ENCODE measurements around the gene BCORL1. TPM values are rescaled to one million over a fixed set of nuclear protein-coding genes. Genes with fewer than 3 reads are reported as not detected.

Gene BCORL1
- total RNA-seq, 2 experiments from 2014 or later: 1.7 to 5.4 TPM

- no peak for DNase-seq (ENCODE audit: low spot score)
- no peaks in the 10 kb centered on the region for H3K9me2 ChIP-seq (ENCODE audit: insufficient read depth, low read length)
- H3K79me2 ChIP-seq (ENCODE audit: insufficient read depth, low read depth, low read length): no peaks in the 10 kb centered on the region
- H3K36me3 ChIP-seq (ENCODE audit: insufficient read depth, low read length): no peaks in the 10 kb centered on the region
- ChIA-PET CTCF (ENCODE audit: unreplicated experiment) (no interaction called here), POLR2A (no interaction called here)
- no peak for TF ChIP-seq EZH2phosphoT487 (IDR thresholded peaks at IDR 0.05; ENCODE audit: borderline replicate concordance, low read depth, low read length)
- TF ChIP-seq, protein P1, sequence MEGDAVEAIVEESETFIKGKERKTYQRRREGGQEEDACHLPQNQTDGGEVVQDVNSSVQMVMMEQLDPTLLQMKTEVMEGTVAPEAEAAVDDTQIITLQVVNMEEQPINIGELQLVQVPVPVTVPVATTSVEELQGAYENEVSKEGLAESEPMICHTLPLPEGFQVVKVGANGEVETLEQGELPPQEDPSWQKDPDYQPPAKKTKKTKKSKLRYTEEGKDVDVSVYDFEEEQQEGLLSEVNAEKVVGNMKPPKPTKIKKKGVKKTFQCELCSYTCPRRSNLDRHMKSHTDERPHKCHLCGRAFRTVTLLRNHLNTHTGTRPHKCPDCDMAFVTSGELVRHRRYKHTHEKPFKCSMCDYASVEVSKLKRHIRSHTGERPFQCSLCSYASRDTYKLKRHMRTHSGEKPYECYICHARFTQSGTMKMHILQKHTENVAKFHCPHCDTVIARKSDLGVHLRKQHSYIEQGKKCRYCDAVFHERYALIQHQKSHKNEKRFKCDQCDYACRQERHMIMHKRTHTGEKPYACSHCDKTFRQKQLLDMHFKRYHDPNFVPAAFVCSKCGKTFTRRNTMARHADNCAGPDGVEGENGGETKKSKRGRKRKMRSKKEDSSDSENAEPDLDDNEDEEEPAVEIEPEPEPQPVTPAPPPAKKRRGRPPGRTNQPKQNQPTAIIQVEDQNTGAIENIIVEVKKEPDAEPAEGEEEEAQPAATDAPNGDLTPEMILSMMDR (conservative IDR thresholded peaks at IDR 0.05; ENCODE audit: low read length): no peak
- BruUV-seq (replicated peaks): no TSS peak
- no peak overlapping the region for H2AFZ ChIP-seq (ENCODE audit: low read length)
- H4K20me1 ChIP-seq (ENCODE audit: insufficient read depth, low read length): no peaks in the 10 kb centered on the region
- H3K27ac ChIP-seq (ENCODE audit: low read depth, low read length, poor library complexity, severe bottlenecking): no peak overlapping the region
- no peak overlapping the region for H3K4me3 ChIP-seq (ENCODE audit: low read depth, low read length, poor library complexity, severe bottlenecking)
- H3K4me1 ChIP-seq (ENCODE audit: insufficient read depth, low read length, poor library complexity, severe bottlenecking): no peaks in the 10 kb centered on the region
- no peak overlapping the region for H3K4me2 ChIP-seq (ENCODE audit: low read length)
- intact Hi-C loops (cut with micrococcal nuclease; ENCODE audit: unreplicated experiment): no loop called here
- no peaks in the 10 kb centered on the region for H3K9me3 ChIP-seq (ENCODE audit: low read length)
Measured at GRCh38 chrX:130009658-130010223, 27.3 kb downstream of the BCORL1 start.

GRCh38 chrX:130012683-130013082, 30.2 kb downstream of the BCORL1 start:
- H3K4me2 ChIP-seq (ENCODE audit: low read length): no peak overlapping the region
- no peak overlapping the region for H3K4me3 ChIP-seq (ENCODE audit: low read depth, low read length, poor library complexity, severe bottlenecking)
- POLR2A ChIA-PET: interaction anchor here (0.5 kb wide), 1 partner anchor 87 kb away, joined by 3 read pairs; no protein-coding TSS in a partner anchor
- no peaks in the 10 kb centered on the region for H3K4me1 ChIP-seq (ENCODE audit: insufficient read depth, low read length, poor library complexity, severe bottlenecking)
- intact Hi-C loops (cut with micrococcal nuclease; ENCODE audit: unreplicated experiment): no loop called here
- H3K9me2 ChIP-seq (ENCODE audit: insufficient read depth, low read length): no peaks in the 10 kb centered on the region
- no peak overlapping the region for H3K27ac ChIP-seq (ENCODE audit: low read depth, low read length, poor library complexity, severe bottlenecking)
- DNase-seq (ENCODE audit: low spot score): no peak
- H4K20me1 ChIP-seq (ENCODE audit: insufficient read depth, low read length): no peaks in the 10 kb centered on the region
- H3K79me2 ChIP-seq (ENCODE audit: insufficient read depth, low read depth, low read length): no peaks in the 10 kb centered on the region
- TF ChIP-seq EZH2phosphoT487 (IDR thresholded peaks at IDR 0.05; ENCODE audit: borderline replicate concordance, low read depth, low read length): no peak
- TF ChIP-seq, protein P1 (conservative IDR thresholded peaks at IDR 0.05; ENCODE audit: low read length): no peak
- no peaks in the 10 kb centered on the region for H3K9me3 ChIP-seq (ENCODE audit: low read length)
- H3K36me3 ChIP-seq (ENCODE audit: insufficient read depth, low read length): no peaks in the 10 kb centered on the region
- H2AFZ ChIP-seq (ENCODE audit: low read length): no peak overlapping the region
- CTCF ChIA-PET (ENCODE audit: unreplicated experiment): no interaction called here
- BruUV-seq (replicated peaks): no TSS peak

- BruUV-seq (replicated peaks): no TSS peak
- Histone ChIP-seq H3K79me2 (ENCODE audit: insufficient read depth, low read depth, low read length) (no peaks in the 10 kb centered on the region), H2AFZ (ENCODE audit: low read length) (no peak overlapping the region), H3K4me2 (ENCODE audit: low read length) (no peak overlapping the region), H3K4me3 (ENCODE audit: low read depth, low read length, poor library complexity, severe bottlenecking) (no peak overlapping the region), H3K27ac (ENCODE audit: low read depth, low read length, poor library complexity, severe bottlenecking) (no peak overlapping the region), H3K4me1 (ENCODE audit: insufficient read depth, low read length, poor library complexity, severe bottlenecking) (no peaks in the 10 kb centered on the region), H3K36me3 (ENCODE audit: insufficient read depth, low read length) (no peaks in the 10 kb centered on the region), H3K9me2 (ENCODE audit: insufficient read depth, low read length) (no peaks in the 10 kb centered on the region), H4K20me1 (ENCODE audit: insufficient read depth, low read length) (no peaks in the 10 kb centered on the region), H3K9me3 (ENCODE audit: low read length) (no peaks in the 10 kb centered on the region)
- ChIA-PET POLR2A (no interaction called here), CTCF (ENCODE audit: unreplicated experiment) (no interaction called here)
- intact Hi-C loops (cut with micrococcal nuclease; ENCODE audit: unreplicated experiment): no loop called here
- DNase-seq (ENCODE audit: low spot score): no peak
- no peak for TF ChIP-seq EZH2phosphoT487 (IDR thresholded peaks at IDR 0.05; ENCODE audit: borderline replicate concordance, low read depth, low read length)
- TF ChIP-seq, protein P1 (conservative IDR thresholded peaks at IDR 0.05; ENCODE audit: low read length): no peak
Measured at GRCh38 chrX:130013661-130014060, 31.2 kb downstream of the BCORL1 start.

Data from OCI-LY7 (cell line).